SU-DHL-6 (cell line): Measurements from ENCODE around the gene LRRC10.

ENCODE experiments used
- H2AFZ ChIP-seq: fragments of 200-600 bp; sonication (generic); 2 replicates; pipeline ENCODE4 v1.6.1; 2014; ENCODE audit warnings: low read depth, mild to moderate bottlenecking, moderate library complexity, mixed read lengths, antibody characterized with exemption, low read length; ENCODE audit not compliant: severe bottlenecking
- H3F3A ChIP-seq: fragments of 200-600 bp; shearing (Covaris generic); 2 replicates; pipeline ENCODE4 v1.6.0; 2016; ENCODE audit warnings: antibody characterized with exemption, mild to moderate bottlenecking; ENCODE audit not compliant: insufficient read depth
- H3K27ac ChIP-seq: fragments of 200-600 bp; sonication (generic); 2 replicates; pipeline ENCODE4 v1.5.1; 2016; ENCODE audit warnings: low read depth, mild to moderate bottlenecking, low read length, moderate library complexity, mixed read lengths
- H3K27me3 ChIP-seq: fragments of 200-600 bp; sonication (generic), shearing (Covaris generic); 2 replicates; pipeline ENCODE4 v1.6.0; 2014; ENCODE audit warnings: mild to moderate bottlenecking, low read length
- H3K36me3 ChIP-seq: fragments of 200-600 bp; sonication (generic); 2 replicates; pipeline ENCODE4 v1.6.1; 2014; ENCODE audit warnings: mild to moderate bottlenecking, low read length, mixed read lengths
- H3K4me2 ChIP-seq: fragments of 300-600, 200-600 bp; shearing (Covaris generic), sonication (generic); 2 replicates; pipeline ENCODE4 v1.6.0; 2014; ENCODE audit warnings: low read length, low read depth, mild to moderate bottlenecking; ENCODE audit not compliant: poor library complexity, severe bottlenecking
- H3K4me3 ChIP-seq: fragments of 200-600 bp; sonication (generic); 2 replicates; pipeline ENCODE4 v1.5.1; 2014; ENCODE audit warnings: antibody characterized with exemption, low read length, mild to moderate bottlenecking, mixed read lengths; ENCODE audit not compliant: insufficient read depth, poor library complexity, severe bottlenecking
- H3K79me2 ChIP-seq: fragments of 200-600 bp; sonication (generic); 2 replicates; pipeline ENCODE4 v1.6.1; 2014; ENCODE audit warnings: mild to moderate bottlenecking, low read length, moderate library complexity; ENCODE audit not compliant: insufficient read depth
- H3K9ac ChIP-seq: fragments of 200-600 bp; sonication (generic); 2 replicates; pipeline ENCODE4 v1.7.0; 2014; ENCODE audit warnings: mild to moderate bottlenecking, low read length
- H3K9me2 ChIP-seq: fragments of 200-600 bp; sonication (generic); replicated peaks from 2 replicates; pipeline ENCODE4 v1.6.1; 2014; ENCODE audit warnings: low read length; ENCODE audit not compliant: insufficient read depth
- H3K9me3 ChIP-seq: fragments of 200-600 bp; sonication (generic); 2 replicates; pipeline ENCODE4 v1.6.1; 2014; ENCODE audit warnings: low read length, mixed read lengths; ENCODE audit not compliant: insufficient read depth
- H4K20me1 ChIP-seq: fragments of 200-600 bp; sonication (generic); 2 replicates; pipeline ENCODE4 v1.6.1; 2014; ENCODE audit warnings: low read depth, mild to moderate bottlenecking, antibody characterized with exemption, low read length, moderate library complexity, mixed read lengths
- EZH2phosphoT487 ChIP-seq: fragments of 200-600 bp; sonication (generic), shearing (Covaris generic); conservative IDR thresholded peaks from 2 replicates; pipeline ENCODE4 v1.6.1; 2018; ENCODE audit warnings: mild to moderate bottlenecking, antibody characterized with exemption, low read length, moderate library complexity, mixed read lengths
- TF ChIP-seq, protein P1 (sequence below): fragments of 200-600 bp; sonication (generic); IDR thresholded peaks from one replicate; pipeline ENCODE4 v1.5.1; 2017; ENCODE audit warnings: antibody characterized with exemption, mild to moderate bottlenecking, low read length, moderate library complexity; ENCODE audit not compliant: insufficient read depth, poor library complexity, severe bottlenecking

The LRRC10 gene

DNA sequence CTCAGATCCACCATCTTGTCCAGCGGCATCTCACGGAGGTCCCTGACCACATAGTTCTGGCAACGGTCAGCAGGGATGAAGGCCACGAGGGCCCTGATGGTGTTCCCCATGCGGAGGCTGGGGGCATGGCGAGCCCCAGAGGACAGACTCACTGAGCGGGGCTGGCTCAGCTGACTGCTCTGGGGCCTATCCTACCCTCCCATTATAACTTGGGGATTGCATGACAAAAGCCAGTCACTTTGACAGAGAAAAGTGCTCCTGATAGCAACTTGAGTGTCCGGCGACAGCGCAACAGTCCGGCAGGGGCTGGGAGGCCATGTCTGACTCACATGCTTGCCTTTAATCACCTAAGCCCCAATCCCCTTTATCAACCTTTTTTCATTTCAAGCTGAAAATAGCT lies at the start of gene LRRC10:
LRRC10 (minus strand) TSS at position 179 of the 400 bp plus-strand sequence; CDS start at position 110, 69 bp downstream.
- no peaks in the 10 kb centered on the region for H3K79me2 ChIP-seq
- TF ChIP-seq, protein P1, sequence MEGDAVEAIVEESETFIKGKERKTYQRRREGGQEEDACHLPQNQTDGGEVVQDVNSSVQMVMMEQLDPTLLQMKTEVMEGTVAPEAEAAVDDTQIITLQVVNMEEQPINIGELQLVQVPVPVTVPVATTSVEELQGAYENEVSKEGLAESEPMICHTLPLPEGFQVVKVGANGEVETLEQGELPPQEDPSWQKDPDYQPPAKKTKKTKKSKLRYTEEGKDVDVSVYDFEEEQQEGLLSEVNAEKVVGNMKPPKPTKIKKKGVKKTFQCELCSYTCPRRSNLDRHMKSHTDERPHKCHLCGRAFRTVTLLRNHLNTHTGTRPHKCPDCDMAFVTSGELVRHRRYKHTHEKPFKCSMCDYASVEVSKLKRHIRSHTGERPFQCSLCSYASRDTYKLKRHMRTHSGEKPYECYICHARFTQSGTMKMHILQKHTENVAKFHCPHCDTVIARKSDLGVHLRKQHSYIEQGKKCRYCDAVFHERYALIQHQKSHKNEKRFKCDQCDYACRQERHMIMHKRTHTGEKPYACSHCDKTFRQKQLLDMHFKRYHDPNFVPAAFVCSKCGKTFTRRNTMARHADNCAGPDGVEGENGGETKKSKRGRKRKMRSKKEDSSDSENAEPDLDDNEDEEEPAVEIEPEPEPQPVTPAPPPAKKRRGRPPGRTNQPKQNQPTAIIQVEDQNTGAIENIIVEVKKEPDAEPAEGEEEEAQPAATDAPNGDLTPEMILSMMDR, result no peak
- TF ChIP-seq EZH2phosphoT487, result no peak
- no peak within 1 kb of the TSS for H2AFZ ChIP-seq
- H3F3A ChIP-seq, result no peaks in the 10 kb centered on the region
- H3K9ac ChIP-seq, result no peak within 1 kb of the TSS
- no peaks in the 10 kb centered on the region for H3K27me3 ChIP-seq
- H3K4me2 ChIP-seq, result no peak within 1 kb of the TSS
- no peaks in the 10 kb centered on the region for H4K20me1 ChIP-seq
- H3K4me3 ChIP-seq, result no peak within 1 kb of the TSS
- no peaks in the 10 kb centered on the region for H3K36me3 ChIP-seq
- no peaks in the 10 kb centered on the region for H3K9me3 ChIP-seq
- H3K27ac ChIP-seq, result no peak within 1 kb of the TSS
- H3K9me2 ChIP-seq, result no peaks in the 10 kb centered on the region

DNA sequence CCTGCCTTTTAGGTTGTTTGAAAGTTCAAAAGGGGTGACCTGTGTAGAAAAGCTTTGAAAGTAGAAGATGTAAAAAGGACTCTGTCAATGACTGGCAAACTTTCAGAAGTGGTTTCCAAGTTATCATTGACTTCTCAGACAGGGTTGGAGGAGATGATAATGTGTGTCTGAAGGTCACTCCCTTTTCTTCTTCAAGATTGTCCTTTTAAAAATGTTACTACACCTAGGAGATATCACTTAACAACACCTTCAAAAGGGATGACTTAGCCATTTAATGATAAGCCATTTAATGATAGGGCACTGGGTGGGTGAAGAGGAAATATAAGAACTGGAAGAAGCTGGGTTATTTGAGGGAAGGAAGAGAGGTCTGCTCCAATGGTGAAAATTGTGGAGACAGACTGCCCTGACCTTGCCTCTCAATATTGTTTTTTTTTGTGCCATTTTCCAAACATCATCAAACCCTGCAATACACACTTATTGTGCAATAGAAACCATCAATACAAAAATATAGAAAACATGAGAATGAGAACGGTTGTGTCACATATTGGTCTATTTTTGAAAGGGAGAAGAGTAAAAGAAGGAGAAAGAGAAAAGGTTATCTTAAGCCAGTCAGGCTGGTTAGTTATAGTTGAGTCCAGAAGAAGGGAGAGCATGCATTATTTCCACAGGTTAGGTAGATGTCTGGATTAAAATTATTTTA lies 49.6 kb upstream of the LRRC10 start:
- Histone ChIP-seq H3K36me3 (no peaks in the 10 kb centered on the region), H3F3A (no peaks in the 10 kb centered on the region), H3K27me3 (no peaks in the 10 kb centered on the region), H3K4me2 (no peak overlapping the region), H3K79me2 (no peaks in the 10 kb centered on the region), H4K20me1 (no peaks in the 10 kb centered on the region), H3K27ac (no peak overlapping the region), H3K9me3 (no peaks in the 10 kb centered on the region), H2AFZ (no peak overlapping the region), H3K9me2 (no peaks in the 10 kb centered on the region), H3K9ac (no peak overlapping the region), H3K4me3 (no peak overlapping the region)
- TF ChIP-seq, protein P1, result no peak
- TF ChIP-seq EZH2phosphoT487, result no peak

DNA sequence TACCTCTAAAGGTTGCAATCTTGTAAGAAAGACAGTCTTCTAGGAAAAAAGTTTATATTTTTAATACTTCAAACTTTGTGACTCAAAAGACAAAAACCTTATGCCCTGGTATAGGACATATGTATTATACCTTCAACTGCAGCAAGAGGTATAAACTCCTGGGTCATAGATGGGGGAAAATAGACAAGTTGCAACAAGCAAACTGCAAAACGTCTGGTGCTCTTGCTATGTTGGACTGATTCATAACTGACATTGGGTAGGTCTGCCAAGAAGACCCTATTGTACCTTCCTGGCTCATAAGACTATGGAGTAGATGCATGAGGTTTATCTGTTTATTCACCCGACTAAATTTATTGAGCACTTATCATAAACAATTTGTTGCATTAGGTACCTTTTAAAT lies 47.5 kb upstream of the LRRC10 start:
- no peaks in the 10 kb centered on the region for H3K79me2 ChIP-seq
- no peaks in the 10 kb centered on the region for H3K36me3 ChIP-seq
- no peak overlapping the region for H3K4me3 ChIP-seq
- TF ChIP-seq, protein P1, result no peak
- no peak for TF ChIP-seq EZH2phosphoT487
- no peak overlapping the region for H2AFZ ChIP-seq
- no peak overlapping the region for H3K27ac ChIP-seq
- no peak overlapping the region for H3K9ac ChIP-seq
- H3K9me3 ChIP-seq, result no peaks in the 10 kb centered on the region
- no peaks in the 10 kb centered on the region for H3K9me2 ChIP-seq
- H3K4me2 ChIP-seq, result no peak overlapping the region
- no peaks in the 10 kb centered on the region for H4K20me1 ChIP-seq
- no peaks in the 10 kb centered on the region for H3K27me3 ChIP-seq
- H3F3A ChIP-seq, result no peaks in the 10 kb centered on the region
